Mesendoderm (in vitro differentiated cells): ENCODE results near the gene TMEM222. TPM values are rescaled to one million over a fixed set of nuclear protein-coding genes. Genes with fewer than 3 reads are reported as not detected.
"Not testable (repeated sequence)": the region's sequence is repeated elsewhere in the genome, so short reads cannot be mapped to it uniquely, and the experiment has no call there.

Source experiments
- DNase-seq: peaks from one replicate; pipeline ENCODE4 v3.0.0; 2013
- H2AK5ac ChIP-seq: 2 replicates; pipeline ENCODE4 v1.6.1; 2013; ENCODE audit warnings: low read length, inconsistent platforms
- H2BK120ac ChIP-seq: 2 replicates; pipeline ENCODE4 v1.6.1; 2013; ENCODE audit warnings: low read depth, mild to moderate bottlenecking, low read length, moderate library complexity, mixed read lengths
- H2BK15ac ChIP-seq: replicated peaks from 2 replicates; pipeline ENCODE4 v1.6.1; 2013; ENCODE audit warnings: low read depth, mild to moderate bottlenecking, moderate library complexity
- H2BK5ac ChIP-seq: 2 replicates; pipeline ENCODE4 v1.6.1; 2013; ENCODE audit warnings: low read length, inconsistent platforms
- H3K18ac ChIP-seq: 2 replicates; pipeline ENCODE4 v1.6.1; 2013; ENCODE audit warnings: mild to moderate bottlenecking, low read length, mixed read lengths
- H3K23ac ChIP-seq: one replicate; pipeline ENCODE4 v1.6.1; 2013; ENCODE audit warnings: low read length
- H3K27ac ChIP-seq: 2 replicates; pipeline ENCODE4 v1.5.1; 2013; ENCODE audit warnings: low read depth, mild to moderate bottlenecking, inconsistent platforms, low read length, moderate library complexity
- H3K27me3 ChIP-seq: 2 replicates; pipeline ENCODE4 v1.6.1; 2013; ENCODE audit warnings: low read length, control low read depth, mild to moderate bottlenecking, inconsistent platforms; ENCODE audit not compliant: insufficient read depth, poor library complexity
- H3K36me3 ChIP-seq: 2 replicates; pipeline ENCODE4 v1.6.1; 2013; ENCODE audit warnings: low read length, inconsistent platforms; ENCODE audit not compliant: control insufficient read depth, insufficient read depth
- H3K4ac ChIP-seq: one replicate; pipeline ENCODE4 v1.6.1; 2013; ENCODE audit warnings: low read depth, mild to moderate bottlenecking, low read length, moderate library complexity
- H3K4me1 ChIP-seq: 2 replicates; pipeline ENCODE4 v1.6.1; 2013; ENCODE audit warnings: low read depth, low read length, inconsistent platforms; ENCODE audit not compliant: control insufficient read depth
- H3K4me2 ChIP-seq: 2 replicates; pipeline ENCODE4 v1.6.1; 2013; ENCODE audit warnings: low read length
- H3K4me3 ChIP-seq: 2 replicates; pipeline ENCODE4 v1.5.1; 2013; ENCODE audit warnings: mild to moderate bottlenecking, low read length
- H3K56ac ChIP-seq: one replicate; pipeline ENCODE4 v1.6.1; 2013; ENCODE audit warnings: low read length
- H3K79me1 ChIP-seq: 2 replicates; pipeline ENCODE4 v1.6.1; 2013; ENCODE audit warnings: low read length, inconsistent platforms
- H3K79me2 ChIP-seq: 2 replicates; pipeline ENCODE4 v1.6.1; 2013; ENCODE audit warnings: mild to moderate bottlenecking, low read length; ENCODE audit not compliant: control insufficient read depth, insufficient read depth
- H3K9ac ChIP-seq: 2 replicates; pipeline ENCODE4 v1.6.1; 2013; ENCODE audit warnings: low read length, inconsistent platforms
- H4K5ac ChIP-seq: one replicate; pipeline ENCODE4 v1.6.1; 2013; ENCODE audit warnings: low read length
- H4K8ac ChIP-seq: one replicate; pipeline ENCODE4 v1.6.1; 2013; ENCODE audit warnings: low read depth, mild to moderate bottlenecking, control low read depth, low read length, moderate library complexity
- WGBS: extraction: QIAGEN DNeasy Blood & Tissue Kit; methylation state at CpG from one replicate; pipeline ENCODE4 v1.1.7; 2013; ENCODE audit warnings: low lambda C conversion rate, missing lambda C conversion rate; ENCODE audit not compliant: insufficient coverage; ENCODE audit errors: extremely low coverage; 5-methylcytosine and 5-hydroxymethylcytosine counted together
- small RNA-seq: library from polyadenylated mRNA; stranded (forward); fragments of <200 nt; extraction: miRNeasy Mini kit (QIAGEN cat#:217004); gene quantifications from one replicate; pipeline ENCODE3, GENCODE V24; 2013; ENCODE audit not compliant: insufficient read depth

TMEM222 gene

DNA sequence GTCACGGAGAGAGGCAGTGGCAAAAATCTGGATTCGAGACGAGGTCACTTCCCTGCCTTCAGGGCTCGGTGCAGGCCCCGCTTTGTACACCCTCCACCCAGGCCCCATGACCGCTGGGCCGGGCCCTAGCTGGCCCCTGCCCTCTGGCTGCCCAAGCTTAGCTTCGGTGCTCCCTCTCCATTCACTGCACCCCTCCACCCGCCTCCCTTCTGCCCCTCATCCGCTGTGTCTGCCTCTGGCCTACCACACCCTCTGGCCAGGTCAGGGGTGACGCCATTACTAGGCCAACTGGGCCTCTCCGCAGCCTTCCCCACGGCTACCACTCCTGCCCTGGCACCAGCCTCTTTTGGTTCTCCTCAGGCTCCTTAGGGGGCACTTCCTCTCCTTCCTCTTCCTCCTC, 61.7 kb downstream of the TMEM222 start:
- WGBS: no CpG with 5 or more reads among the region's 13 CpGs
- H2BK5ac ChIP-seq: no peak overlapping the region
- H3K4ac ChIP-seq: no peak overlapping the region
- no peaks in the 10 kb centered on the region for H3K79me1 ChIP-seq
- DNase-seq: no peak
- no peak overlapping the region for H3K9ac ChIP-seq
- no peak overlapping the region for H3K23ac ChIP-seq
- no peak overlapping the region for H4K8ac ChIP-seq
- no peak overlapping the region for H2AK5ac ChIP-seq
- H4K5ac ChIP-seq: no peak overlapping the region
- H3K27ac ChIP-seq: no peak overlapping the region
- H3K18ac ChIP-seq: no peak overlapping the region
- no peak overlapping the region for H2BK120ac ChIP-seq
- no peaks in the 10 kb centered on the region for H3K36me3 ChIP-seq
- no peaks in the 10 kb centered on the region for H3K4me1 ChIP-seq
- no peak overlapping the region for H3K56ac ChIP-seq
- no peak overlapping the region for H3K4me2 ChIP-seq
- H3K79me2 ChIP-seq: no peaks in the 10 kb centered on the region
- no peak overlapping the region for H3K4me3 ChIP-seq
- no peak overlapping the region for H2BK15ac ChIP-seq
- H3K27me3 ChIP-seq: no peaks in the 10 kb centered on the region

DNA sequence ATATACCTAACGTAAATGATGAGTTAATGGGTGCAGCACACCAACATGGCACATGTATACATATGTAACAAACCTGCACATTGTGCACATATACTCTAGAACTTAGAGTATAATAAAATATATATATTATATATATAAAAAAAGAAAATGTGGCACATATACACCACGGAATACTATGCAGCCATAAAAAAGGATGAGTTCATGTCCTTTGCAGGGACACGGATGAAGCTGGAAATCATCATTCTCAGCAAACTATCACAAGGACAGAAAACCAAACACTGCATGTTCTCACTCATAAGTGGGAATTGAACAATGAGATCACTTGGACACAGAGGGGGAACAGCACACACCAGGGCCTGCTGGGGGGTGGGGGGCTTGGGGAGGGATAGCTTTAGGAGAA, 62.8 kb downstream of the TMEM222 start:
- H3K9ac ChIP-seq, H2AK5ac ChIP-seq, H2BK15ac ChIP-seq, H3K4ac ChIP-seq, H2BK120ac ChIP-seq, H4K8ac ChIP-seq, H3K4me1 ChIP-seq, H3K4me3 ChIP-seq, H3K4me2 ChIP-seq, H3K56ac ChIP-seq, H3K79me1 ChIP-seq, H3K18ac ChIP-seq, H3K27me3 ChIP-seq, H3K27ac ChIP-seq, H3K23ac ChIP-seq, H3K79me2 ChIP-seq, H4K5ac ChIP-seq, H2BK5ac ChIP-seq, DNase-seq, H3K36me3 ChIP-seq: not testable (repeated sequence)
- no CpG with 5 or more reads among the region's 3 CpGs for WGBS

Small RNAs within 50 kb of the gene (small RNA-seq; reads per million reads assigned to genes)
- not detected for gene RNU6-48P
